ENCODE data around the gene RETREG1. TPM values are rescaled to one million over a fixed set of nuclear protein-coding genes. Genes with fewer than 3 reads are reported as not detected.

The RETREG1 gene
- total RNA-seq, 1 donor from 2014 or later: 3.0 TPM

- no peak overlapping the region for H3K9ac ChIP-seq
- no peaks in the 10 kb centered on the region for H3K9me3 ChIP-seq (ENCODE audit: low read depth)
- Mint-ChIP-seq H3K36me3 (no peaks in the 10 kb centered on the region), H3K9me3 (no peaks in the 10 kb centered on the region), H3K27me3 (ENCODE audit: insufficient read depth, low read depth) (no peaks in the 10 kb centered on the region), H3K4me3 (no peak overlapping the region), H3K4me1 (no peaks in the 10 kb centered on the region), H3K27ac (no peak overlapping the region)
- DNase-seq (ENCODE audit: low spot score): no peak
- H3K27me3 ChIP-seq: no peaks in the 10 kb centered on the region
- TF ChIP-seq EZH2phosphoT487 (IDR thresholded peaks at IDR 0.05) (no peak), CTCF (IDR thresholded peaks at IDR 0.05) (no peak), EZH2 (IDR thresholded peaks at IDR 0.05) (no peak)
- no peaks in the 10 kb centered on the region for H3K36me3 ChIP-seq
- H3K4me1 ChIP-seq: no peaks in the 10 kb centered on the region
- no peaks in the 10 kb centered on the region for H3K79me2 ChIP-seq (ENCODE audit: low read depth)
- no peaks in the 10 kb centered on the region for H3F3A ChIP-seq (ENCODE audit: low read depth)
- no peak overlapping the region for H3K27ac ChIP-seq
- no peak overlapping the region for H3K4me3 ChIP-seq
- no peak overlapping the region for H3K4me2 ChIP-seq
- H2AFZ ChIP-seq (replicated peaks): no peak overlapping the region
- H4K20me1 ChIP-seq (ENCODE audit: low read depth): no peaks in the 10 kb centered on the region
Measured at GRCh38 chr5:16557477-16557876, 59.3 kb downstream of the RETREG1 start.

GRCh38 chr5:16554110-16554509, 62.7 kb downstream of the RETREG1 start:
- H3K27ac Mint-ChIP-seq: no peak overlapping the region

GRCh38 chr5:16552666-16553343, 64.0 kb downstream of the RETREG1 start:
- peak; percentile 84 for DNase-seq (ENCODE audit: low spot score)
- H2AFZ ChIP-seq (replicated peaks): no peak overlapping the region
- no peaks in the 10 kb centered on the region for H3K36me3 ChIP-seq
- no peak overlapping the region for H3K27ac ChIP-seq
- Mint-ChIP-seq H3K4me3 (no peak overlapping the region), H3K27ac (no peak overlapping the region), H3K36me3 (no peaks in the 10 kb centered on the region), H3K27me3 (ENCODE audit: insufficient read depth, low read depth) (no peaks in the 10 kb centered on the region), H3K9me3 (no peaks in the 10 kb centered on the region), H3K4me1 (no peaks in the 10 kb centered on the region)
- H3F3A ChIP-seq (ENCODE audit: low read depth): no peaks in the 10 kb centered on the region
- TF ChIP-seq EZH2phosphoT487 (IDR thresholded peaks at IDR 0.05) (no peak), EZH2 (IDR thresholded peaks at IDR 0.05) (no peak), CTCF (IDR thresholded peaks at IDR 0.05) (peak; percentile 88)
- no peaks in the 10 kb centered on the region for H3K27me3 ChIP-seq
- H3K4me3 ChIP-seq: no peak overlapping the region
- H3K79me2 ChIP-seq (ENCODE audit: low read depth): no peaks in the 10 kb centered on the region
- H3K9me3 ChIP-seq (ENCODE audit: low read depth): no peaks in the 10 kb centered on the region
- no peaks in the 10 kb centered on the region for H3K4me1 ChIP-seq
- no peaks in the 10 kb centered on the region for H4K20me1 ChIP-seq (ENCODE audit: low read depth)
- no peak overlapping the region for H3K4me2 ChIP-seq
- no peak overlapping the region for H3K9ac ChIP-seq

More at GRCh38 chr5:16554110-16554509, 62.7 kb downstream of the RETREG1 start:
- no peak for TF ChIP-seq EZH2 (IDR thresholded peaks at IDR 0.05)
- TF ChIP-seq EZH2phosphoT487 (IDR thresholded peaks at IDR 0.05): no peak
- TF ChIP-seq CTCF (IDR thresholded peaks at IDR 0.05): no peak
- Histone ChIP-seq H3K4me3 (no peak overlapping the region), H4K20me1 (ENCODE audit: low read depth) (no peaks in the 10 kb centered on the region), H3K27me3 (no peaks in the 10 kb centered on the region), H2AFZ (replicated peaks) (no peak overlapping the region), H3K79me2 (ENCODE audit: low read depth) (no peaks in the 10 kb centered on the region), H3F3A (ENCODE audit: low read depth) (no peaks in the 10 kb centered on the region), H3K4me2 (no peak overlapping the region), H3K4me1 (no peaks in the 10 kb centered on the region), H3K9ac (no peak overlapping the region), H3K9me3 (ENCODE audit: low read depth) (no peaks in the 10 kb centered on the region), H3K36me3 (no peaks in the 10 kb centered on the region), H3K27ac (no peak overlapping the region)
- Mint-ChIP-seq H3K9me3 (no peaks in the 10 kb centered on the region), H3K4me3 (no peak overlapping the region), H3K4me1 (no peaks in the 10 kb centered on the region), H3K27me3 (ENCODE audit: insufficient read depth, low read depth) (no peaks in the 10 kb centered on the region), H3K36me3 (no peaks in the 10 kb centered on the region)
- no peak for DNase-seq (ENCODE audit: low spot score)

Data from neural progenitor cell (in vitro differentiated cells).